Measurements from ENCODE around the gene PHLPP1.
A peak's percentile ranks its signal among the peaks of the same experiment; 100 is the strongest.

The PHLPP1 gene

GRCh38 chr18:62799977-62800376, 84.6 kb downstream of the PHLPP1 start:
- DNase-seq = no peak
- no peaks in the 10 kb centered on the region for H3K36me3 ChIP-seq (replicated peaks; ENCODE audit: insufficient read depth, low read length)
- H3K9ac ChIP-seq (ENCODE audit: low read length) = no peak overlapping the region
- H4K20me1 ChIP-seq (ENCODE audit: insufficient read depth, low read length) = no peaks in the 10 kb centered on the region
- H3K9me2 ChIP-seq (replicated peaks; ENCODE audit: insufficient read depth, low read length) = no peaks in the 10 kb centered on the region
- H3K4me3 ChIP-seq (ENCODE audit: low read length) = no peak overlapping the region
- no peak for TF ChIP-seq CTCF (IDR thresholded peaks at IDR 0.05; ENCODE audit: low read length)
- TF ChIP-seq EZH2phosphoT487 (IDR thresholded peaks at IDR 0.05; ENCODE audit: low read length) = no peak
- no peak for TF ChIP-seq EZH2 (optimal IDR thresholded peaks at IDR 0.05; ENCODE audit: low read depth, low read length)
- H2AFZ ChIP-seq (ENCODE audit: low read length) = no peak overlapping the region
- H3K79me2 ChIP-seq (ENCODE audit: low read length) = no peaks in the 10 kb centered on the region
- no peak overlapping the region for H3K27ac ChIP-seq (ENCODE audit: low read length)
- H3F3A ChIP-seq (ENCODE audit: insufficient read depth, low read length) = no peaks in the 10 kb centered on the region
- no peaks in the 10 kb centered on the region for H3K9me3 ChIP-seq (replicated peaks; ENCODE audit: insufficient read depth, low read length)
- no peak overlapping the region for H3K4me2 ChIP-seq (ENCODE audit: low read depth, low read length)
- H3K27me3 ChIP-seq (replicated peaks; ENCODE audit: insufficient read depth, low read length) = no peaks in the 10 kb centered on the region
- no peaks in the 10 kb centered on the region for H3K4me1 ChIP-seq (ENCODE audit: low read length)

GRCh38 chr18:62802523-62802922, 87.2 kb downstream of the PHLPP1 start:
- Histone ChIP-seq H3K36me3 (replicated peaks; ENCODE audit: insufficient read depth, low read length) (no peaks in the 10 kb centered on the region), H3K9me3 (replicated peaks; ENCODE audit: insufficient read depth, low read length) (no peaks in the 10 kb centered on the region), H3K79me2 (ENCODE audit: low read length) (no peaks in the 10 kb centered on the region), H3K27me3 (replicated peaks; ENCODE audit: insufficient read depth, low read length) (no peaks in the 10 kb centered on the region), H3K4me3 (ENCODE audit: low read length) (no peak overlapping the region), H4K20me1 (ENCODE audit: insufficient read depth, low read length) (no peaks in the 10 kb centered on the region), H3F3A (ENCODE audit: insufficient read depth, low read length) (no peaks in the 10 kb centered on the region), H3K9ac (ENCODE audit: low read length) (no peak overlapping the region), H3K9me2 (replicated peaks; ENCODE audit: insufficient read depth, low read length) (no peaks in the 10 kb centered on the region), H2AFZ (ENCODE audit: low read length) (no peak overlapping the region), H3K4me1 (ENCODE audit: low read length) (0 out of 2 replicates have a peak, but pooled peaks cover 2% of the 10 kb centered on the region), H3K4me2 (ENCODE audit: low read depth, low read length) (no peak overlapping the region), H3K27ac (ENCODE audit: low read length) (no peak overlapping the region)
- TF ChIP-seq EZH2phosphoT487 (IDR thresholded peaks at IDR 0.05; ENCODE audit: low read length) (no peak), EZH2 (optimal IDR thresholded peaks at IDR 0.05; ENCODE audit: low read depth, low read length) (no peak), CTCF (IDR thresholded peaks at IDR 0.05; ENCODE audit: low read length) (0 out of 2 replicates have a peak, but pooled peaks have one; percentile 9)
- no peak for DNase-seq

- H3K9ac ChIP-seq (ENCODE audit: low read length) = no peak overlapping the region
- TF ChIP-seq CTCF (IDR thresholded peaks at IDR 0.05; ENCODE audit: low read length) = no peak
- no peak for TF ChIP-seq EZH2phosphoT487 (IDR thresholded peaks at IDR 0.05; ENCODE audit: low read length)
- no peak for TF ChIP-seq EZH2 (optimal IDR thresholded peaks at IDR 0.05; ENCODE audit: low read depth, low read length)
- H3K36me3 ChIP-seq (replicated peaks; ENCODE audit: insufficient read depth, low read length) = no peaks in the 10 kb centered on the region
- H3K4me1 ChIP-seq (ENCODE audit: low read length) = 0 out of 2 replicates have a peak, but pooled peaks cover 2% of the 10 kb centered on the region
- no peak overlapping the region for H3K4me2 ChIP-seq (ENCODE audit: low read depth, low read length)
- no peaks in the 10 kb centered on the region for H3K9me2 ChIP-seq (replicated peaks; ENCODE audit: insufficient read depth, low read length)
- no peak overlapping the region for H3K27ac ChIP-seq (ENCODE audit: low read length)
- no peaks in the 10 kb centered on the region for H4K20me1 ChIP-seq (ENCODE audit: insufficient read depth, low read length)
- H2AFZ ChIP-seq (ENCODE audit: low read length) = no peak overlapping the region
- DNase-seq = no peak
- H3K9me3 ChIP-seq (replicated peaks; ENCODE audit: insufficient read depth, low read length) = no peaks in the 10 kb centered on the region
- no peaks in the 10 kb centered on the region for H3K79me2 ChIP-seq (ENCODE audit: low read length)
- H3K4me3 ChIP-seq (ENCODE audit: low read length) = no peak overlapping the region
- H3K27me3 ChIP-seq (replicated peaks; ENCODE audit: insufficient read depth, low read length) = no peaks in the 10 kb centered on the region
- H3F3A ChIP-seq (ENCODE audit: insufficient read depth, low read length) = no peaks in the 10 kb centered on the region
These were observed 92.1 kb downstream of the PHLPP1 start for GRCh38 chr18:62807396-62807795.
